ENCODE data around the gene ACO1.

Gene ACO1

GRCh38 chr9:32502464-32502863, 118.0 kb downstream of the ACO1 start:
- no peak for DNase-seq

- no peak for DNase-seq
Measured at GRCh38 chr9:32503008-32503407, 118.6 kb downstream of the ACO1 start.
